SK-N-SH (cell line): ENCODE measurements around the gene SUMF1. TPM values are rescaled to one million over a fixed set of nuclear protein-coding genes. Genes with fewer than 3 reads are reported as not detected.

ENCODE experiments used
- CTCF ChIA-PET: fragments of 300-600, 350-600 bp; formaldehyde crosslinking; extraction: SDS; loops from one replicate; lab custom pipeline; 2021; lab: Yijun Ruan, JAX
- POLR2A ChIA-PET: fragments of 350-600 bp; sonication (Branson Sonifier 250); formaldehyde crosslinking; extraction: SDS; loops from one replicate; lab custom pipeline; 2020; ENCODE audit warnings: antibody characterized with exemption, inconsistent platforms; lab: Yijun Ruan, JAX
- DNase-seq: peaks from one replicate; pipeline ENCODE4 v3.0.0; 2012
- H2AFZ ChIP-seq: fragments of 200-600 bp; sonication (generic); 2 replicates; pipeline ENCODE4 v1.8.1; 2016; ENCODE audit warnings: antibody characterized with exemption, mild to moderate bottlenecking, low read depth
- H3F3A ChIP-seq: fragments of 200-600 bp; sonication (generic); replicated peaks from 2 replicates; pipeline ENCODE3; 2016; ENCODE audit warnings: antibody characterized with exemption, mild to moderate bottlenecking; ENCODE audit not compliant: insufficient read depth
- H3K27ac ChIP-seq, 2 experiments: fragments of 200-500 bp in 1 of 2; fragments of 200-600 bp in 1 of 2; sonication (Bioruptor generic) in 1 of 2; sonication (generic), shearing (Covaris generic) in 1 of 2; 2 replicates each; pipeline versions ENCODE4 v1.5.1 to v1.6.1; 2014 to 2016; ENCODE audit warnings: low read depth in 2 of 2, inconsistent platforms in 1 of 2, low read length in 1 of 2, mild to moderate bottlenecking in 1 of 2, mixed read lengths in 1 of 2
- H3K27me3 ChIP-seq: fragments of 200-600 bp; sonication (generic), shearing (Covaris generic); 2 replicates; pipeline ENCODE4 v1.6.1; 2016; ENCODE audit warnings: mixed run types; ENCODE audit not compliant: insufficient read depth
- H3K36me3 ChIP-seq, 2 experiments: fragments of 200-500 bp in 1 of 2; fragments of 200-600 bp in 1 of 2; sonication (Bioruptor generic) in 1 of 2; sonication (generic) in 1 of 2; replicated peaks in 1 of 2; 2 replicates each; pipeline versions ENCODE3 to v1.5.1; 2014 to 2016; ENCODE audit warnings: low read length in 1 of 2, mild to moderate bottlenecking in 1 of 2; ENCODE audit not compliant: insufficient read depth in 2 of 2, control insufficient read depth in 1 of 2
- H3K4me1 ChIP-seq, 2 experiments: fragments of 200-500 bp in 1 of 2; fragments of 200-600 bp in 1 of 2; sonication (Bioruptor generic) in 1 of 2; sonication (generic), shearing (Covaris generic) in 1 of 2; 2 replicates each; pipeline versions ENCODE4 v1.5.1 to v1.6.1; 2014 to 2016; ENCODE audit warnings: low read depth in 1 of 2, low read length in 1 of 2, mixed run types in 1 of 2; ENCODE audit not compliant: insufficient read depth in 2 of 2, control insufficient read depth in 1 of 2
- H3K4me2 ChIP-seq: fragments of 200-600 bp; sonication (generic), shearing (Covaris generic); 2 replicates; pipeline ENCODE4 v1.6.1; 2017; ENCODE audit warnings: mixed run types
- H3K4me3 ChIP-seq, 2 experiments: fragments of 200-500 bp in 1 of 2; fragments of 200-600 bp in 1 of 2; sonication (Bioruptor generic) in 1 of 2; sonication (generic), shearing (Covaris generic) in 1 of 2; 2 replicates each; pipeline versions ENCODE4 v1.5.1 to v1.8.1; 2014 to 2016; ENCODE audit warnings: low read depth in 2 of 2, inconsistent platforms in 1 of 2, low read length in 1 of 2, mild to moderate bottlenecking in 1 of 2, mixed read lengths in 1 of 2, moderate library complexity in 1 of 2
- H3K79me2 ChIP-seq: fragments of 200-600 bp; sonication (generic); 2 replicates; pipeline ENCODE4 v1.8.1; 2017; ENCODE audit warnings: mild to moderate bottlenecking; ENCODE audit not compliant: insufficient read depth
- H3K9ac ChIP-seq: fragments of 200-600 bp; sonication (generic); 2 replicates; pipeline ENCODE4 v1.6.1; 2017; ENCODE audit warnings: mixed run types
- H3K9me2 ChIP-seq: fragments of 200-600 bp; sonication (generic); 2 replicates; pipeline ENCODE4 v1.6.1; 2017; ENCODE audit warnings: mixed run types
- H3K9me3 ChIP-seq: fragments of 200-600 bp; sonication (generic); 2 replicates; pipeline ENCODE4 v1.6.1; 2017; ENCODE audit warnings: mixed run types, mild to moderate bottlenecking, moderate library complexity
- H4K20me1 ChIP-seq: fragments of 200-600 bp; sonication (generic); 2 replicates; pipeline ENCODE4 v1.6.1; 2017; ENCODE audit warnings: mild to moderate bottlenecking, mixed run types; ENCODE audit not compliant: insufficient read depth
- CHD2 ChIP-seq: fragments of 150-350 bp; IDR thresholded peaks from 2 replicates; pipeline ENCODE4 v1.6.1; 2018; ENCODE audit warnings: low read length; ENCODE audit not compliant: partially characterized antibody
- CTCF ChIP-seq: fragments of 200-600 bp; sonication (generic); IDR thresholded peaks from 2 replicates; pipeline ENCODE4 v1.6.1; 2017; ENCODE audit warnings: antibody characterized with exemption, mild to moderate bottlenecking, moderate library complexity
- ELF1 ChIP-seq: IDR thresholded peaks from 2 replicates; pipeline ENCODE4 v1.4.0; 2012
- EP300 ChIP-seq, 2 experiments: IDR thresholded peaks; 2 replicates each; pipeline versions ENCODE4 v1.4.0 to v1.6.1; 2012; ENCODE audit warnings: borderline replicate concordance in 1 of 2, low read depth in 1 of 2, low read length in 1 of 2
- FOSL2 ChIP-seq: IDR thresholded peaks from 2 replicates; pipeline ENCODE4 v1.4.0; 2012; ENCODE audit warnings: low read depth, mild to moderate bottlenecking, moderate library complexity, borderline replicate concordance
- FOXJ3 ChIP-seq: sonication (generic); formaldehyde crosslinking; IDR thresholded peaks from 2 replicates; pipeline ENCODE4 v1.5.1; 2020; ENCODE audit warnings: mild to moderate bottlenecking, missing genetic modification reagents
- GATA2 ChIP-seq: sonication (generic); formaldehyde crosslinking; IDR thresholded peaks from 2 replicates; pipeline ENCODE4 v1.5.0; 2020; ENCODE audit warnings: mild to moderate bottlenecking, missing genetic modification reagents
- NFIC ChIP-seq: IDR thresholded peaks from 2 replicates; pipeline ENCODE4 v1.4.0; 2012; ENCODE audit warnings: borderline replicate concordance
- POLR2AphosphoS5 ChIP-seq: IDR thresholded peaks from 2 replicates; pipeline ENCODE4 v1.6.1; 2012; ENCODE audit warnings: low read depth, low read length
- SMC3 ChIP-seq: IDR thresholded peaks from 2 replicates; pipeline ENCODE4 v1.6.1; 2012; ENCODE audit warnings: low read depth, low read length, improper control_type of control experiment
- TEAD4 ChIP-seq: IDR thresholded peaks from 2 replicates; pipeline ENCODE4 v1.4.0; 2012; ENCODE audit warnings: mild to moderate bottlenecking, borderline replicate concordance; ENCODE audit not compliant: insufficient read depth
- USF1 ChIP-seq: IDR thresholded peaks from 2 replicates; pipeline ENCODE4 v1.4.0; 2012; ENCODE audit warnings: low read depth, borderline replicate concordance
- USF2 ChIP-seq: fragments of 150-350 bp; IDR thresholded peaks from 2 replicates; pipeline ENCODE4 v1.6.1; 2017; ENCODE audit warnings: antibody characterized with exemption, low read length, low read depth, borderline replicate concordance
- ZBTB33 ChIP-seq: IDR thresholded peaks from 2 replicates; pipeline ENCODE4 v1.4.0; 2012; ENCODE audit warnings: low read depth, borderline replicate concordance
- WGBS: methylation state at CpG from one replicate; pipeline ENCODE4 v1.1.6; 2017; ENCODE audit warnings: low lambda C conversion rate; 5-methylcytosine and 5-hydroxymethylcytosine counted together
- polyA plus RNA-seq, 3 experiments: library from polyadenylated mRNA; depleted of rRNA; stranded (reverse); fragments of >200 nt; gene quantifications; 2 replicates each; pipeline ENCODE4 v1.2.3, GENCODE V29; 2012
- TF ChIP-seq, protein P1 (sequence below): IDR thresholded peaks from 2 replicates; pipeline ENCODE4; 2012
- TF ChIP-seq, protein P2 (sequence below): fragments of 150-350 bp; IDR thresholded peaks from 2 replicates; pipeline ENCODE4 v1.6.1; 2016; ENCODE audit warnings: mild to moderate bottlenecking, low read depth, low read length

SUMF1 gene
- polyA plus RNA-seq, 1 of the 3 experiments (the other 2 are of a cell fraction) = 56.9 TPM

GRCh38 chr3:4413467-4413866 lies 53.6 kb downstream of the SUMF1 start:
- Histone ChIP-seq H3K36me3 (peaks cover 2 to 3% of the 10 kb centered on the region in 2 experiments), H3K79me2 (no peaks in the 10 kb centered on the region), H3K27me3 (no peaks in the 10 kb centered on the region), H3F3A (peaks cover 23% of the 10 kb centered on the region), H2AFZ (no peak overlapping the region), H3K4me1 (peaks cover 18 to 19% of the 10 kb centered on the region in 2 experiments), H3K9me2 (no peaks in the 10 kb centered on the region), H4K20me1 (no peaks in the 10 kb centered on the region), H3K4me2 (no peak overlapping the region), H3K9me3 (no peaks in the 10 kb centered on the region), H3K27ac (no peak overlapping the region), H3K9ac (no peak overlapping the region), H3K4me3 (no peak overlapping the region)
- 96% methylated on average over 1 of the region's 1 CpG for WGBS
- no peak for TF ChIP-seq GATA2
- TF ChIP-seq EP300 (IDR thresholded peaks at IDR 0.05; ENCODE audit: borderline replicate concordance in 1 of 2, low read depth in 1 of 2, low read length in 1 of 2) = no peak
- TF ChIP-seq, protein P1, sequence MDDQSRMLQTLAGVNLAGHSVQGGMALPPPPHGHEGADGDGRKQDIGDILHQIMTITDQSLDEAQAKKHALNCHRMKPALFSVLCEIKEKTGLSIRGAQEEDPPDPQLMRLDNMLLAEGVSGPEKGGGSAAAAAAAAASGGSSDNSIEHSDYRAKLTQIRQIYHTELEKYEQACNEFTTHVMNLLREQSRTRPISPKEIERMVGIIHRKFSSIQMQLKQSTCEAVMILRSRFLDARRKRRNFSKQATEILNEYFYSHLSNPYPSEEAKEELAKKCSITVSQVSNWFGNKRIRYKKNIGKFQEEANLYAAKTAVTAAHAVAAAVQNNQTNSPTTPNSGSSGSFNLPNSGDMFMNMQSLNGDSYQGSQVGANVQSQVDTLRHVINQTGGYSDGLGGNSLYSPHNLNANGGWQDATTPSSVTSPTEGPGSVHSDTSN = no peak
- TF ChIP-seq ZBTB33 = no peak
- no peak for TF ChIP-seq ELF1
- TF ChIP-seq USF1 = no peak
- TF ChIP-seq FOSL2 = no peak
- no peak for TF ChIP-seq POLR2AphosphoS5
- TF ChIP-seq CHD2 = no peak
- TF ChIP-seq CTCF = no peak
- TF ChIP-seq TEAD4 = no peak
- no peak for TF ChIP-seq SMC3
- no peak for TF ChIP-seq NFIC
- TF ChIP-seq FOXJ3 (CRISPR knock-in tag) = no peak
- TF ChIP-seq, protein P2, sequence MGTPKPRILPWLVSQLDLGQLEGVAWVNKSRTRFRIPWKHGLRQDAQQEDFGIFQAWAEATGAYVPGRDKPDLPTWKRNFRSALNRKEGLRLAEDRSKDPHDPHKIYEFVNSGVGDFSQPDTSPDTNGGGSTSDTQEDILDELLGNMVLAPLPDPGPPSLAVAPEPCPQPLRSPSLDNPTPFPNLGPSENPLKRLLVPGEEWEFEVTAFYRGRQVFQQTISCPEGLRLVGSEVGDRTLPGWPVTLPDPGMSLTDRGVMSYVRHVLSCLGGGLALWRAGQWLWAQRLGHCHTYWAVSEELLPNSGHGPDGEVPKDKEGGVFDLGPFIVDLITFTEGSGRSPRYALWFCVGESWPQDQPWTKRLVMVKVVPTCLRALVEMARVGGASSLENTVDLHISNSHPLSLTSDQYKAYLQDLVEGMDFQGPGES = no peak
- no peak for TF ChIP-seq USF2
- DNase-seq = no peak
- ChIA-PET CTCF (interaction anchor here (0.9 to 1.8 kb wide), 3 partner anchors 11 to 249 kb away, joined by 3 to 11 read pairs (median 5); no protein-coding TSS in a partner anchor), POLR2A (no interaction called here)
